GM19193 (cell line): ENCODE data around the gene TUBB4B.

Experiments used
- POLR2A ChIP-seq: IDR thresholded peaks from 4 replicates; pipeline ENCODE4 v1.6.1; 2011; ENCODE audit not compliant: insufficient read depth, insufficient read length; ENCODE audit errors: extremely low read depth

TUBB4B gene

GRCh38 chr9:137247135-137247915 lies 6.2 kb downstream of the TUBB4B start:
- no peak for TF ChIP-seq POLR2A

GRCh38 chr9:137247916-137248175 lies 6.8 kb downstream of the TUBB4B start:
- no peak for TF ChIP-seq POLR2A

GRCh38 chr9:137250329-137251193 lies 9.5 kb downstream of the TUBB4B start:
- TF ChIP-seq POLR2A = no peak

GRCh38 chr9:137251194-137251461 lies 10.0 kb downstream of the TUBB4B start, which contains the start of gene STPG3:
Gene STPG3, plus strand, starts transcription at chr9:137251286. Its CDS starts 1 bp downstream, at chr9:137251287.
- TF ChIP-seq POLR2A = no peak

- TF ChIP-seq POLR2A = no peak
Measured at GRCh38 chr9:137251490-137252268, 10.6 kb downstream of the TUBB4B start.

GRCh38 chr9:137252555-137253506 lies 11.7 kb downstream of the TUBB4B start:
- no peak for TF ChIP-seq POLR2A

- TF ChIP-seq POLR2A = no peak
Measured at GRCh38 chr9:137253717-137254623, 12.9 kb downstream of the TUBB4B start.

- TF ChIP-seq POLR2A = peak; percentile 72
Measured at GRCh38 chr9:137254624-137255447, 13.7 kb downstream of the TUBB4B start, which contains the start of gene NELFB. Gene NELFB, plus strand, starts transcription at chr9:137255327.

- no peak for TF ChIP-seq POLR2A
Measured at GRCh38 chr9:137255448-137256114, 14.5 kb downstream of the TUBB4B start.

GRCh38 chr9:137256362-137256761 lies 15.3 kb downstream of the TUBB4B start:
- TF ChIP-seq POLR2A = no peak

GRCh38 chr9:137256856-137257255 lies 15.8 kb downstream of the TUBB4B start:
- no peak for TF ChIP-seq POLR2A

- TF ChIP-seq POLR2A = no peak
Measured at GRCh38 chr9:137262909-137263285, 21.8 kb downstream of the TUBB4B start.
